HG03064 (cell line): ENCODE measurements around the gene COG8.
A peak's percentile ranks its signal among the peaks of the same experiment; 100 is the strongest.

Experiments used
- ATAC-seq: cut with Tn5 transposase; IDR thresholded peaks from one replicate; pipeline ENCODE4 v1.9.1; 2021; ENCODE audit warnings: low read depth; ENCODE audit not compliant: unreplicated experiment

Gene COG8

GRCh38 chr16:69348222-69348621, 8.9 kb upstream of the COG8 start:
- ATAC-seq = no peak

DNA sequence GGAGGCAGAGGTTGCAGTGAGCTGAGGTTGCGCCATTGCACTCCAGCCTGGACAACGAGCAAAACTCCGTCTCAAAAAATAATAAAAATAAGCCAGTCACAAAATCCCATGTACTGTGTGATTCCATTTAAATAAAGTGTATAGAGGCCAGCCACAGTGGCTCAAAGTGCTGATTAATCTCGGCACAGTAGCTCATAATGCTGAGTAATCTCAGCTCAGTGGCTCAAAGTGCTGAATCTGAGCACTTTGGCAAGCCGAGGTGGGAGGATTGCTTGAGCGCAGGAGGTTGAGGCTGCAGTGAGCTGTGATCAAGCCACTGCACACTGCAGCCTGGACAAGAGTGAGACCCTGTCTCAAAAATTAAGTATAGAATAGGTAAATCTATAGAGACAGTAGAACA, 7.3 kb upstream of the COG8 start:
- no peak for ATAC-seq

DNA sequence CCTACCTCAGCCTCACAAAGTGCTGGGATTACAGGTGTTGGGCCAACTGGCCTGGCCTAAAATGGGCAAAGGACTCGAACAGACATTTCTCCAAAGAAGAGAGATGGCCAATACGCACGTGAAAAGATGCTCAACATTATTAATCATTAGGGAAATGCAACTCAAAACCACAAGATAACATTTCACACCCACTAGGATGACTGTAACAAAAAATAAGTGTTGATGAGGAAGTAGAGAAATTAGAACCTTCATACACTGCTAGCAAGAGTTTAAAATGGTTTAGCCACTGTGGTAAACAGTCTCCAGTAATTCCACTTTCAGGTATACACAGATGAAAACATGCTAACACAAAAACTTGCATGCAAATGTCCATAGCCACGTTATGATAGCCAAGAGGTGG, 6.6 kb upstream of the COG8 start:
- ATAC-seq = no peak

DNA sequence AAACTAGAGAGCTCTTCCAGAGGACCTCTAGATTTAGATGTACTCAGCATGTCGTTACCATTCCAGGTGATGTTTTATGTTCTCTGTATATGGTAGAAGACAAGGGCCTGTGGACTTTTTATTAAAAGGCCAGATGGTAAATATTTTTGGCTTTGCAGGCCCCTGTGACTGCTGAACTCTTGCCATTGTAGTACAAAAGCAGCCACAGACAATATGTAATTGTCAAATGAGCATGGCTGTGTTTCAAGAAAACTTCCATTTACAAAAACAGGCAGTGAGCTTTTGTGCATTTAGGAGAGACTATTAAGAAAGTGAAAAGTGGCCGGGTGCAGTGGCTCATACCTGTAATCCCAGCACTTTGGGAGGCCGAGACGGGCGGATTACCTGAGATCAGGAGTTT, 4.8 kb upstream of the COG8 start:
- no peak for ATAC-seq

DNA sequence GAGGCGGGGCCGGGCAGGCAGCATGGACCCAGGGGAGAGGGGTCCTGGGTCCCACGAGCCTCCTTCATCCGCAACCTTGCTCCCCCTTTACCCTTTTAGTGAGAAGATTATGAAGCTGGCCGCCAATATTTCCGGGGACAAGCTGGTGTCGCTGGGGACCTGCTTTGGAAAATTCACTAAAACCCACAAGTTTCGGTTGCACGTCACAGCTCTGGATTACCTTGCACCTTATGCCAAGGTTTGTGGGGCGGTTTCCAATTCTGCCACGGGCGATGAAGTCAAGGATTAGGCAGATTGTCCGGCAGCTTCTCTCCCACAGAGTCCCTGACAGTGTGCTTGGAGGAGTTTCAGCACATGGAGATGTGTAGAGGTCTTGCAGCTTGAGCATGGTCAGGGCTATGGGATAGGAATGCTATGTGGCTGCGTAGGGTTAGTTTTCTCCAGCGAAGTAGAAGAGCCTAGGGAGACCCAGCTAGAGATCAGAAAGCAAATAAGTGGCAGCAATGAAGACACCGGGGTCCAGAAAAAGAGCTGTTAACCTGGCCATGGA, 806 bp upstream of the COG8 start:
- no peak for ATAC-seq

- ATAC-seq = no peak
Observed at GRCh38 chr16:69338557-69339288, 641 bp downstream of the COG8 start.

- no peak for ATAC-seq
Observed at GRCh38 chr16:69334696-69335095, 4.7 kb downstream of the COG8 start.

GRCh38 chr16:69330286-69331109, 8.9 kb downstream of the COG8 start, which contains the start of gene PDF:
Gene PDF (minus strand): TSS chr16:69330588. CDS start chr16:69330570, 18 bp downstream.
- peak; percentile 89 for ATAC-seq

- peak; percentile 29 for ATAC-seq
Observed at GRCh38 chr16:69329369-69330285, 9.7 kb downstream of the COG8 start.

GRCh38 chr16:69328854-69329316, 10.5 kb downstream of the COG8 start:
- ATAC-seq = no peak

DNA sequence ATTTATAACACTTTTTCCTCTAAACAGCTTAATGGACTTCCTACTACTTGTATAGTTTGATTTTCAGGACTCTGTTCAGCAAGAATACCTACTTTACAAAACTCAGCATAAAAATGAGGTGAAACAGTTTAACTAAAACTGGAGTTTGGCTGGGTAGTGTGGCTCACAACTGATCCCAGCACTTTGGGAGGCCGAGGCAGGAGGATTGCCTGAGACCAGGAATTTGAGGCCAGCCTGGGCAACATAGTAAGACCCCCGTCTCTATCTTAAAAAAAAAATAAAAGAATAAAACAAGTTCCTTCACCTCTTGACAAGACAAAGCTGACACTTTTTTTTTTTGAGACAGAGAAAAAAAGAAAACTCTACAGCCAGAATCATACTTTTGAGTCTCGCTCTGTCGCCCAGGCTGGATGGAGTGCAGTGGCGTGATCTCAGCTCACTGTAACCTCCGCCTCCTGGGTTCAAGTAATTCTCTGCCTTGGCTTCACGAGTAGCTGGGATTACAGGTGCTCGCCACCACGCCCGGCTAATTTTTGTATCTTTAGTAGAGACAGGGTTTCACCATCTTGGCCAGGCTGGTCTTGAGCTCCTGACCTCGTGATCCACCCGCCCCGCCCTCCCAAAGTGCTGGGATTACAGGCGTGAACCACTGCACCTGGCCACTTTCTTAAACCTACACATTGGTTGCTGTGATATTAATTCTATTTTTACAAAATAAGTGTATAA, 11.6 kb downstream of the COG8 start:
- no peak for ATAC-seq

DNA sequence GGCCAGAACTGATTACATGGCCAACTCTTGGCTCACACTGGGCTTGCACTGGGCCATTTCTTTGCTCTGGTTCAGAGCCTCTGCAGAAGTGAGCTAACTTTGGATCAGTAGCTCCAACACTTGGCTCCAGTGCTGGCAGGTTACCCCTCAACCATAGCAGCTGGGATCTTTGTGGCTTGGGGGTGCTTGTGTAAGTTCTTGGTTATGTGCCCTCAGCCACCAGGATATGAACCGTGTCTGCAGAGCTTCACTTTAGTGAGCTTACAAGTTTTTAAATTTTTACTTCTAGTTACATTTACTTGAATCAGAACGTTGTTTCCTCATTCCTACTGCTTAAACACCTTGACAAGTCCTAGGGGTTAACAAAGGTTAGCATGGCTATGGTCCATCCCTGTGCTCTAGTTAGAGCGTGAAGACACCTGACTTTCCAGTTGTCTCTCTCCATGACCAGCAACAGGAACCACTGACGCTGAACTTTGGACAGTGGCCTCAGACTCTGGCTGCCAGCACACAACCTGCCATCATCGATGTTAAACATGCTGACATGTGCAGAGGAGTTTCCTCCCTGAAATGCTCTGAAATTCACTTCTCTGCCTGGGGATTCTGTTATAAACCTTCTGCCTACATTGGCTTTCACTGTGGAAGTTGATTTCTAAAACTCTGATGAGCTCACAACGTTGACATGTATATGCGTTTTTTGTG, 13.0 kb downstream of the COG8 start:
- ATAC-seq = no peak

DNA sequence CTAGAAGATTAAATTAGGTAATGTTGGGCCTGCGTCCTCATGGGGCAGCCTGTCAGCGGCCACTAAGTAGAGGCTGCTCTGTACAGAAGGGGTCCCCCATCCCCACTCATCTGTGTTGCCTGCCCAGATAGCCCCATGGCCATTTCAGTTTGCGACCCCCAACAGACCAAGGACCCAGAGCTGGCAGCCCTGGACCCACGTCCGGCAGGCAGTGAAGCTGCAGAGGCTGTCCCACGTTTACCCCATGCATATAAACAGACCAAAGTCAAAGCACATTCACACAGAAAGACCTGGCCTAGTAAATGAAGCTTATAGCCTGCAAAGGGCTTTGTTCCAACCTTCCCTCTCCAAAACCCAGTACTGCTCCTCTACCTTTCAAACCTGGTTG, 13.6 kb downstream of the COG8 start:
- no peak for ATAC-seq

DNA sequence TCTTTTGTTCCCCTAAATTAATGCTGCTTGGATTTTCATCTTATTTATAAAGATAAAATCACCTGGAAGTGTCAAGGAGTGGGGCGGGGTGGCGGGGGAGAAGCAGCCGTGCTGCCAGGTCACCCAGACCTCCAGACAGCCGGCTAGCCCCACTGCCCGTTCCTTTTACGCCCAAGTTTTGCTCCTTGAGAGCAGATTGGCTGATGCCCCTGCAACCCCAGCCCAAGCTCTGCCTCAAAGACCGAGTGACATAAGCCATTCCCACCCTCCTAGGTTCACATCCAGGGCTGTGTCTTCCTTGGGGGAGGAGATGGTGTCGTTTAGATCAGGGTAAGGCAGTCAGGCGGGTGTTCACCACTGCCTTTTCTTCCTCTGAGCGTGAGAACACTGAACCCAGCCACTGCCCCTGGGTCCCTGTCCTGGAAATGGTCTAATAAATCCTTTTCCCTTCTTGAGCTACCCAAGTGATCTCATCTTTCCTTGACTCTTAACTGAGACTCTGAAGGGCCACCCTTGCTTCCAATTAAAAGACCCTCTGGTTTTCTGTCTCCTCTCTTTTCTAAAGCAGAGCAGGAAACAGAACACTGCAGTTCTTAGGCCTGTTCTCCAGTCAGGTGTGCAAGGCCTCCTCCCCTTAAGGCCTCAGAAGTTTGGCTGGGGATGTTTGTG, 14.6 kb downstream of the COG8 start:
- no peak for ATAC-seq

DNA sequence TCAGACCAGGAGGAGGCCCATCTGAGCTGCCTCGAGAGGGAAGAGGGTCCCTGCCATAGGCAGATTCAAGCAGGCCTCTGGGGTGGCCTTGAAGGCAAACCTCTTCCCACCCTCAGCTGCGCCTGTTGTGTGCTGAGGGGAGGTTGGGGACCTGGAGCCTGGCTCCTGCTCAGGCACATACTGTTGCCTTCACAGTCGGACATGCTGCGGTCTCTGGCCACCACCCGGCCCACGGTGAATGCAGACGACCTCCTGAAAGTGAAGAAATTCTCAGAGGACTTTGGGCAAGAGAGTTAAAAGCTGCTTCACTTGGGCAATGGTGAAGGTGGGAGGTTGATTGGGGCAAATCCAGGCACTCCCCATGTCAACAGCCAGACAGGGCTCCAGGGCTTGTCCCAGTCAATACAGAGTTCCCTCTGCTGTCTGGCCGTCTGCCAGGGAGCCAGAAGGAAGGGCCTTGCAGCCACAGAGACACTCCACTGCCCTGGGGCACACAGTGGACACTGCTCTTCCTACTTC, 15.3 kb downstream of the COG8 start:
- no peak for ATAC-seq

- ATAC-seq = no peak
Observed at GRCh38 chr16:69323415-69323814, 15.9 kb downstream of the COG8 start.

- ATAC-seq = no peak
Observed at GRCh38 chr16:69322343-69322742, 17.0 kb downstream of the COG8 start.

DNA sequence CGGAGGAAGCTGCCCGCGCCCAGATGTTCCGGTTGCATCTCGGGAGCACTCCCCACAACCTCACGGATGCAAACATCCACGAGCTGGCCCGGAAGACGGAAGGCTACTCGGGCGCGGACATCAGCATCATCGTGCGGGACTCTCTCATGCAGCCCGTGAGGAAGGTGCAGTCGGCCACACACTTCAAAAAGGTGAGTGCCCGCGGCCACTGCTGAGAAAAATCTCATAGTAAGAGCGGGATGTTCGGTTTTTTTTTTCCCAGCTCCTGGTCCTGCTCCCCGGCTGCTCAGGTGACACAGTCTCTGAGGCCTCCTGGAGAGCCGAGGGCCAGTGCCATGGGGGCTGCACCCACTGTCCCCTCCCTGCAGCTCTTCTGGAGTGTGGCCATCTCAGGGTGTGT, 18.3 kb downstream of the COG8 start:
- ATAC-seq = no peak

- ATAC-seq = no peak
Observed at GRCh38 chr16:69320740-69321073, 18.7 kb downstream of the COG8 start.
